HG02981 (cell line): Measurements from ENCODE around the gene MGLL.

Experiments used
- ATAC-seq: cut with Tn5 transposase; IDR thresholded peaks from one replicate; pipeline ENCODE4 v1.9.1; 2021; ENCODE audit warnings: mild to moderate bottlenecking, moderate library complexity; ENCODE audit not compliant: unreplicated experiment

Gene MGLL

DNA sequence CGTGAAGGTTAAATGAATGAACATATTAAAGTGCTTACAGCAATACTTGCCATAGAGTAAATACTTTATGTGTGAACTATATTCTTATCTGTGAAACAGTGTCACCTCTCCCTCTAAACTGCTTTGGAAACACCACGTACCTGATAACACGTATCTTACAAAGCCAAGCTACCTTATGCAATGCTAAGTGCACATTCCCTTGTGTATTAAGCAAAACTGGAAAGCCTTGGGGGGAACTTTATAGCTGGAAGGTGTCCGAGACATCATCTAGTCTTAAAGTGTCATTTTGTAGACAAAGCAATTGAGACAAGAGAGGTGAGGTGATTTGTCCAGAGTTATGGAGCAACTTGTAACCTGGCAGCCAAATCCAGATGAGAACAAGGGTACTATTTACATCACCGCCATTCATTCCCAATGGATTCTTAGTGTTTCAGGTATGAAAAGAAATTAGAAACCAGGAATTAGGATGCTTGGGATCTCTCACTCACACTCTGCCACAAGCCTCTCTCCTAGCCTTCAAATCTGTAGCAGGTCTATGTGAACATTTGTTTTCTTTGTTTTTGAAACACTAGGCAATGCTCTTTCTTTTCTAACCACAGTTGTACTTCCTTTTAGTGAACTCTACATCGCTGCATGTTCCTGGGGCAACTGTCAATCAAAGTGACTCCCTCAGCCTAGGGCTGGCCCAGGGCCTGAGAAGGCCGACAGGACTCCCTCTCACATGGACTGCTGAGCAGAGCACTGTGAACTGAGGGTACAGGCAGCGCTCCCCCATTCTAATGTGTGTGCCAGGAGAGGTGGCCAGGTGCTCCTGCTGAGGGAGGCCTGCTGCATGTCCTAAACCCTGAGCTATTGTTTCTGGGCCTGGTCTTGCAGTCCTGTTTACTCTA lies 13.9 kb upstream of the MGLL start:
- peak; percentile 77 for ATAC-seq

DNA sequence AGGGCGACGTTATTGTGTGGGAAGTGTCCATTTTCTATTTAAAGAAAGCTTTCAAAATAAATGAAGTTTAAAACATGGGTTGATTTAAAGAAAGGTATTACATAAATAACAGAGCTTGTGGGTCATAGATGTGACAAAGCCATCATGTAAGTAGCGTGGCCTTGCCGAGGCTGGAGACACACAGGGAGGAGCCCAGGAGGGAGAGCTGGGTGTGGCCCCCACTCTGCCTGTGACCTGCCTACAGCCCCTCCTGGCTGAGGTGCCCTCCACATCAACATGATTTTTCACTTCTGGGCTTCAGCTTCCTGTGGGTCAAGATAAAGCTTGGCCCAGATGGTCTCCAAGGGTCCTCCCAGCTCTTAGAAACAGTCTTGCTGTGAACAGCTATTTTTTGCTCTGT lies 12.5 kb upstream of the MGLL start:
- ATAC-seq, result no peak

GRCh38 chr3:127833281-127834032 lies 11.1 kb upstream of the MGLL start:
- ATAC-seq, result no peak

- no peak for ATAC-seq
Measured at GRCh38 chr3:127831723-127832172, 9.4 kb upstream of the MGLL start.

DNA sequence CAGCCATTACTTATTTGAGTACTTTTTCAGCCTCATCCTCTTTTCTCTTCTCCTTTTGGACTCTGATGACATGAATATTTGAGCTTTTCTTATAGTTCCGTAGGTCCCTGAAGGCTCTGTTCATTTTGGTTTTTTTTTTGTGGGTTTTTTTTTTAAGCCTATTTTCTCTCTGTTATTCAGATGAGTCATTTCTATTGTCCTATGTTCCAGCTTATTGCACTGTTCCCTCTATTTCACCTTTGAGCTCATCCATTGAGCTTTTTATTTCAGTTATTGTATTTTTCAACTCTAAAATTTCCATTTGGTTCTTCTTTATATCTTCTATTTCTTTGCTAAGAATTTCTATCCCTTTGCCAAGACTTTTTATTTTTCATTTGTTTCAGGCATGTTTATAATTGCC lies 7.2 kb upstream of the MGLL start:
- no peak for ATAC-seq

DNA sequence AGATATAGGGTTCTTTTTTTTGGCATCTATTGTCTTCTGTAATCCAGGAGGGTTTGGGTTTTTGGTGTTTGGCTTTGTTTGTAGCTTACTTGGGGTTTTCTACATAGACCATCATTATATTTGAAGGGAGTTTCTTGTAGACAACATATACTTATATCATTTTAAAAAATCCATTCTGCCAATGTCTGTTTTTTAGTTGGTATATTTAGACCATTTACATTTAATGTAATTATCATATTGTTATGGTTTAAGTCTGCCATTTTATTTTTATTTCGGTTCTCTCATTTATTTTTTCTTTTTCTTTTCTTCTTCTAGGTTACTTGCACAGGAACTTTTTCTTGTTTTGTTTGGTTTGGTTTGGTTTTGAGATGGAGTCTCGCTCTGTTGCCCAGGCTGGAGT lies 5.5 kb upstream of the MGLL start:
- no peak for ATAC-seq

GRCh38 chr3:127825756-127826155 lies 3.4 kb upstream of the MGLL start:
- ATAC-seq, result no peak

DNA sequence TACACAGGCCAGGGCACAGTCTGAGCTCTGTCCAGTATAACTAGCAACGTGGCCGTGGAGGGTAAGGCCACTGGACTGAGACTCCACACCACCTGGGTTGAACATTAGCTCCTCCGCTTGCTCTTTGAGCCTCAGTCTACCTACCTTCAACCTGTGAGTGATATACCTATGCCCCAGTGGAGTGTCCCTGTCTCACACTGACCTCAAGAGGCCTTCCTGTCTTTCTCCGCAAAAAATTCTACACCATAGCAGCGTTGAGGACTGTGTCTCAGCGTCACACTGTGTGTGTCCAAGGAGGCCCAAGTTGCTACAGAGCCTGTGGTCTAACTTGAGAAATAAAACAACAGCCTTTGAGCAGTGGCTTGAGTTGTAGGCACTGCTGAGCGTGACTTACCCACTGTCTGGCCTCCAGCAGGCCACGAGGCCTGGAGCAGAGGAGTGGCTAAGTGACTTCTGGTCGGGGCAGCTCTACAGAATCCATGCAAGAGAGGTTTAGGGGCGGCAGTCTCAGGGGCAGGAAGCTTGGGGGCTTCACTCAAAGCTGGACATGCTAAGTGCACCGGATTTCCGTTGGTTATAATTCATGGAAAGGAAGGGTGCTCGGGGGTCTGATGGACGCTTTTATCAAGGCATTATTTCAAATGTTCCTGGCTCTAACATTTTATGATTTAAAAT lies 2.0 kb upstream of the MGLL start:
- ATAC-seq, result no peak

DNA sequence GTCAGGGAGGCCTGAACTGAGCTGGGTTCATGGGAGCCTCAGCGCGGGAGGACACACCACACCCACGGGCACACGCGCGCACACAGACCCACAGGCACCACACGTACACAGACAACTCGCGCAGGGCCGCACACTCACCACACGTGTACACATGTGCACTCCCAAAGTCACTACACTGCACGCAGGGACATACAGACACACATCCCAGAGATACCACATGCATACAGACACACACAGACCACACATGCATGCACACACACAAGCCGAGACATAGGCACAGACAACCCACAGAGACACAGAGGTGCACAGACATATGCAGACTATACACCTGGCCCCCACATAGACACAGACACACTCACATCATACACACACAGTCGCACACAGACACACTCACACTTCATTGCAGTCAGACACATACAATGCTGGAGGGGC lies 1.1 kb upstream of the MGLL start:
- no peak for ATAC-seq

DNA sequence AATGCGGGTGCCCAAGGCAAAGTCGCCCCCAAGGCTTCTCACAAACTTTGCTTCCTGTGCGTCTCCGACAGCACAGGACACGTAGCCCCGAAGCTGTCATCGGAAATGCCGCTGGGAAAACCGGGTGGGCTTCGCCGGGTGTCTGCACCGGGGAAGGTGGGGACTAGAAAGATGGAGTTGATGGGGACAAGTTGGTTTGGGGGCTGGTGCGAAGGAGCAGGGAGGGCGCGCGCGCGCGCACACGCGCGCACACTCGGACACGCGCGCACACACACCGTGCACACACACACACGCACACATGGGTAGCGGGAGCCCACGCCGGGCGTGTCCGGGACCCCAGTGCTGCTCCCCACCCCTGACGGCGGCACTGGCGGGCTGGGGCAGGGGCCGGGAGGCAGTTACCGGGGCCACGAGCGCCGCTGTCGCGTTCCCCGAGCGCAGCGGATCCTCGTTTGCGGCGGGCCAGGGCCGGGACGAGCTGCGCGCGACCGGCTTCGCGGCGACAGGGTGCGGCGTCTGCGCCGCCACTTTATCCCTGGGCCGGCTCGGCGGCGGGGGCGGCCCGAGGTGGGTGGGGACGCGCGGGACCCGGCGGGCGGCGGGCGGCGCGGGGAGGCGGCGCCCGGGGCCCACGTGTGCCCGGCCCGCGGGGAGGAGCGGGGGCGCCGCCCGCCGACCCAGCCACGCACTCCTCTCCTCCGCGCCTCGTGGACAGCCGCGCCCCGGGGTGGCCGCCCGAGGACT lies 539 bp upstream of the MGLL start:
- ATAC-seq, result no peak

DNA sequence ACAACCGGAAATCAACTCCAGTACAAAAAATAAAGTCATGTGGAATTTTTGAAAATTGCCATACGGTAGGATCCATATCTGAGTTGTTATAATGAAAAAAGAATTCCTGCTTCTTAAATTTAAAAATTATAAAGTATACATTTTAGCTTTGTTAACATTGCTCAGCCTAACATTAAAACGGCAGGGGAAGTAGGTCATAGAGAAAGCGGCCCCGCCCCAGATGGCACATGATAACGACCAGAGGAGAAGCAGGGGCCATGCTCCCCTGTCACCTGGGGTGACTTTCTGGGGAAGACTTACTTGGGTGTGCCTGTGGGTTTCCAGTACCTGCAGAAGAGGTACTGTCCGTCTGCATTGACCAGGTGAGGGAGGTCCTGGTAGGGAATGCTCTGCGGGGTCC lies 921 bp downstream of the MGLL start:
- no peak for ATAC-seq

GRCh38 chr3:127820826-127821313 lies 1.4 kb downstream of the MGLL start:
- ATAC-seq, result no peak

DNA sequence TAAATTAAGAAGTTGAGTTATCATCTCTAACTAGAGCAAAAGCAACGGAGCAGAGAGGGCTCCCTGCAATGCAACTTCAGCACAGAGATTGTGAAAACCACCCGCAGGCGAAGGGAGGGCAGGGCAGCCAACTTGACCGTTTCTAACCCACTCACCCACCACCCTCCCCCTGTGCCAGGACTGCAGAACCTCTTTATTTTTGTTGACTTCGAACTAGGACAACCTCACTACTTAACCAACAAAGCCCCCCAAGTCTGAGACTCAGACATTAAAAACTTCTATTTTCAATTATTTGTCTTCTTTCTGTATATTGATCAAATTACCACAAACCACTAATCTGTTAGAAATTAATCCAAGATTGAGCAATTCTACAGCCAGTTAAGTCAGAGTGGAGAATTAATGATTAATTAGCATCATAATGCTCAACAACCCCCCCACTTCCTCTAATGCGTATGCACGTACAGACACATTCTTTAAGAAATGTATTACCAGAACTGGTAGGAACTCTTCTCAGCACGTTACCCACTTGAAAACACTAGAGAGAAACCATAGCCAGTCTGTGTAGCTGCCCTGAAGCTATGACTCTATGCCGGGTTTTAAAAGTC lies 2.0 kb downstream of the MGLL start:
- peak; percentile 47 for ATAC-seq

GRCh38 chr3:127819656-127820055 lies 2.7 kb downstream of the MGLL start:
- no peak for ATAC-seq

DNA sequence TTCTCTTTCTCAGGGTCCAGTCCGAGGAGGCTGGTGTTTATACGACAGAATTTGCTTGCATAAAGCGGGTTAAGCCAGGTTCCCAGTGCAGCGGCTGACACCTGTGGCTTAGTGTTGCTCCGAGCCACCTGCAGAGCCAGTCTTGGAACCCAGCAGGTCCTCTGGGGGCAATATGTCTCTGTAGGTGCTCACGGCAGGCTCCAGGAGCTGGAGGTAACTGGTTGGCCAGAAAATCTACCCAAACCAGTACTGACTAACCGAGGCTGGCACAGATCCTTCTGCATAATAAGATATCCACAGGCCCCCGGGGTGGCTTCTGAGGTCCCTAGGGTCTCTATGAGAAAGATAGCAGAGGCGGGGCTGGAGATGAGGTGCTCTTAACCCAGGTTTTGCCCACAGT lies 3.2 kb downstream of the MGLL start:
- no peak for ATAC-seq

DNA sequence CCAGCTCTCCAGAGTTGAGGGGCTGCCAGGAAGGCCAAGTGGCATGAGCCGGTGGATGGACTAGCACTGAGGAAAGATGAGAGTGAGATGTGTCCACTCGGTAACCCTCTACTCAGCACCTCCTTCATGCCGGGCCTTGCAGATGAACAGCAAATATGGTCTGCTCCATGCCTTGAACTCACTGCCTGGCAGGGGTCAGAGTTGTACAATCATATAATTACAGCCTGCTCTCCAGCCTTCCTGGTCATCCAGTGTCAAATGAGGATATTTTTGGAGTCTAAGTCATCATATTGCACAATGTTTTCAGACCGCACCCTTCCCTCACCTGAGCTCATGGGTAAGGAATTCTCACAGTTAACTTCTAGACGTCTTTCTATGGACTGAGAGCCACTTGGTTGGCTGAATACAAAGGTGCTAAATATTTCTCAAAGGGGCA lies 4.9 kb downstream of the MGLL start:
- ATAC-seq, result no peak

GRCh38 chr3:127816783-127817405 lies 5.4 kb downstream of the MGLL start:
- ATAC-seq, result no peak

GRCh38 chr3:127815641-127816605 lies 6.4 kb downstream of the MGLL start:
- no peak for ATAC-seq

DNA sequence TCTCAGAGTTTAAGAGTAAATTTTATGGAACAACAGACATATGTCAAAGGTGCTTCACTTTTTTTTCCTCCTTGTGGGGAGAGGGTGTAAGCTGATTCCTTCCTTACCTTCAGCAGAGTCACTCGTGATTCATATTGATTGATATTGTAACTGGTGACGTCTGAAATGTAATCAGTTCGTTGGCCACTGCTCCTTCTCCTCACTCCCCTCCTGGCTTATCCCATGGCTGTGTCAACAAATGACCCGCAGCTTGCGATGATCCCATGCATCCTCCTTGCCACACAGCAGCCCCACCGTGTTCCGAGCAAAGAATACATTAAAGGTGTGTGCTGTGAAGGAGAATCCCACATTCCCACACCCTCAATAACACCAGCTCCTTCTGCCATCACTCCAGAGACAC lies 7.3 kb downstream of the MGLL start:
- no peak for ATAC-seq
